GM12878 (cell line): ENCODE results near the gene MAP2K7. TPM values are rescaled to one million over a fixed set of nuclear protein-coding genes. Genes with fewer than 3 reads are reported as not detected.

Experiments used
- ASH2L ChIP-seq: fragments of 300-600, 200-600 bp; sonication (generic); IDR thresholded peaks from 2 replicates; pipeline ENCODE4 v1.6.1; 2017; ENCODE audit warnings: low read depth, mild to moderate bottlenecking, borderline replicate concordance
- BACH1 ChIP-seq: fragments of 450-650 bp; IDR thresholded peaks from 2 replicates; pipeline ENCODE4 v1.6.1; 2017; ENCODE audit warnings: mild to moderate bottlenecking, borderline replicate concordance
- CHD1 ChIP-seq: IDR thresholded peaks from 2 replicates; pipeline ENCODE4 v1.6.1; 2012; ENCODE audit warnings: low read depth, low read length, improper control_type of control experiment
- CREB1 ChIP-seq: IDR thresholded peaks from 2 replicates; pipeline ENCODE4 v1.6.1; 2012; ENCODE audit warnings: low read depth, mild to moderate bottlenecking, inconsistent platforms
- CUX1 ChIP-seq: IDR thresholded peaks from 2 replicates; pipeline ENCODE4 v1.6.1; 2012; ENCODE audit warnings: improper control_type of control experiment, low read depth, low read length; ENCODE audit not compliant: insufficient replicate concordance
- DPF2 ChIP-seq: fragments of 450-650 bp; IDR thresholded peaks from 2 replicates; pipeline ENCODE4 v1.6.1; 2017; ENCODE audit warnings: mild to moderate bottlenecking
- EED ChIP-seq: sonication (generic); IDR thresholded peaks from 2 replicates; pipeline ENCODE4 v1.6.1; 2016; ENCODE audit warnings: antibody characterized with exemption, low read depth
- EGR1 ChIP-seq, 2 experiments: IDR thresholded peaks; 1 replicate in 1 of 2; 2 replicates in 1 of 2; pipeline ENCODE4 v1.6.1; 2011 to 2012; ENCODE audit warnings: low read depth in 2 of 2, low read length in 2 of 2, borderline replicate concordance in 1 of 2, mild to moderate bottlenecking in 1 of 2, moderate library complexity in 1 of 2
- ETV6 ChIP-seq, 2 experiments: fragments of 450-650 bp in 1 of 2; IDR thresholded peaks in 1 of 2; conservative IDR thresholded peaks in 1 of 2; 2 replicates each; pipeline ENCODE4 v1.6.1; 2014; ENCODE audit warnings: antibody characterized with exemption in 1 of 2, borderline replicate concordance in 1 of 2, low read depth in 1 of 2, mild to moderate bottlenecking in 1 of 2, moderate library complexity in 1 of 2
- EZH2 ChIP-seq: IDR thresholded peaks from 2 replicates; pipeline ENCODE4 v1.6.1; 2012; ENCODE audit warnings: low read depth, mild to moderate bottlenecking, control low read depth, inconsistent platforms, low read length, borderline replicate concordance; ENCODE audit not compliant: control insufficient read depth
- GATAD2B ChIP-seq: fragments of 450-650 bp; conservative IDR thresholded peaks from 2 replicates; pipeline ENCODE4 v1.6.1; 2017; ENCODE audit warnings: low read depth, mild to moderate bottlenecking, moderate library complexity
- IRF5 ChIP-seq: fragments of 450-650 bp; IDR thresholded peaks from 2 replicates; pipeline ENCODE4 v1.6.1; 2017; ENCODE audit warnings: borderline replicate concordance
- JUND ChIP-seq: IDR thresholded peaks from 2 replicates; pipeline ENCODE4 v1.6.1; 2012; ENCODE audit warnings: low read depth, mild to moderate bottlenecking, low read length, improper control_type of control experiment, moderate library complexity
- KDM1A ChIP-seq: fragments of 200-600 bp; sonication (generic); IDR thresholded peaks from 2 replicates; pipeline ENCODE4 v1.6.1; 2016; ENCODE audit warnings: borderline replicate concordance
- LARP7 ChIP-seq: fragments of 450-650 bp; IDR thresholded peaks from 2 replicates; pipeline ENCODE4 v1.6.1; 2017; ENCODE audit warnings: mild to moderate bottlenecking
- MTA3 ChIP-seq: IDR thresholded peaks from 2 replicates; pipeline ENCODE4 v1.6.1; 2012; ENCODE audit warnings: low read length, inconsistent platforms, borderline replicate concordance
- NBN ChIP-seq: fragments of 450-650 bp; IDR thresholded peaks from 2 replicates; pipeline ENCODE4 v1.6.1; 2016
- POLR2AphosphoS2 ChIP-seq: IDR thresholded peaks from 2 replicates; pipeline ENCODE4 v1.6.1; 2011; ENCODE audit warnings: low read depth, mild to moderate bottlenecking, low read length, improper control_type of control experiment, moderate library complexity
- RCOR1 ChIP-seq: conservative IDR thresholded peaks from 2 replicates; pipeline ENCODE4 v1.6.1; 2012; ENCODE audit warnings: low read depth, low read length, improper control_type of control experiment
- SIN3A ChIP-seq: IDR thresholded peaks from 2 replicates; pipeline ENCODE4 v1.6.1; 2012; ENCODE audit warnings: low read depth, low read length, improper control_type of control experiment
- SPI1 ChIP-seq: IDR thresholded peaks from 2 replicates; pipeline ENCODE4 v1.6.1; 2011; ENCODE audit warnings: low read depth, mild to moderate bottlenecking, low read length, moderate library complexity, borderline replicate concordance; ENCODE audit not compliant: insufficient read depth
- TCF12 ChIP-seq: IDR thresholded peaks from 2 replicates; pipeline ENCODE4 v1.6.1; 2011; ENCODE audit warnings: low read depth, mild to moderate bottlenecking, low read length
- USF2 ChIP-seq: IDR thresholded peaks from 2 replicates; pipeline ENCODE4 v1.6.1; 2011; ENCODE audit warnings: low read depth, low read length, improper control_type of control experiment, borderline replicate concordance
- polyA plus RNA-seq, 11 experiments: library from polyadenylated mRNA; depleted of rRNA in 4 of 11; unstranded in 6 of 11; stranded (reverse) in 5 of 11; fragments of >200 nt; fragmentation: Nextera tagmentation in 4 of 11; fragmentation: Illumina TruSeq in 1 of 11; extraction: Ambion mirVana in 4 of 11; extraction: Trizol in 1 of 11; gene quantifications; 1 replicate in 1 of 11; 2 replicates in 10 of 11; pipeline versions ENCODE4 v1.2.1 to v1.2.3, GENCODE V29; 2011 to 2016; ENCODE audit warnings: inconsistent platforms in 2 of 11, missing spikeins in 2 of 11, low read depth in 1 of 11
- total RNA-seq, 4 experiments: library from RNA; depleted of rRNA in 3 of 4; stranded (reverse); fragments of >200 nt in 3 of 4; fragmentation: Illumina TruSeq in 1 of 4; extraction: Trizol in 1 of 4; gene quantifications; 2 replicates each; pipeline versions ENCODE4 v1.2.1 to v1.2.3, GENCODE V29; 2013 to 2021

The MAP2K7 gene
- total and polyA plus RNA-seq, 10 of the 15 experiments (the other 5 are each of a cell fraction or from before 2014, with no cell fraction given): 0.34 to 32.2 (median 6.7) TPM

- TF ChIP-seq CUX1 (no peak), MTA3 (no peak), GATAD2B (peak; percentile 60; the same call in 1 of the 2 replicates), TCF12 (0 out of 2 replicates have a peak, but pooled peaks have one; percentile 29), JUND (no peak), ASH2L (no peak), IRF5 (no peak), POLR2AphosphoS2 (no peak), USF2 (no peak), CHD1 (no peak), NBN (no peak), CREB1 (no peak), BACH1 (peak; percentile 66; the same call in 1 of the 2 replicates), EED (no peak), DPF2 (peak; percentile 72), SIN3A (peak; percentile 70; the same call in 1 of the 2 replicates), SPI1 (no peak), LARP7 (peak; percentile 52; the same call in 1 of the 2 replicates), EZH2 (no peak), EGR1 (IDR thresholded peaks at IDR 0.05; ENCODE audit: borderline replicate concordance in 1 of 2, low read depth in 2 of 2, low read length in 2 of 2) (peak in 1 of 2 experiments; percentile 65; a peak in 2 of 3 replicates), ETV6 (conservative IDR thresholded peaks at IDR 0.05 in 1 of 2, IDR thresholded peaks at IDR 0.05 in 1 of 2; ENCODE audit: borderline replicate concordance in 1 of 2, low read depth in 1 of 2) (no peak), KDM1A (no peak), RCOR1 (no peak)
Observed at GRCh38 chr19:7904074-7905020, 670 bp downstream of the MAP2K7 start (continued).
